H7 (cell line): Measurements from ENCODE around the gene ATP13A2. TPM values are rescaled to one million over a fixed set of nuclear protein-coding genes. Genes with fewer than 3 reads are reported as not detected.
A peak's percentile ranks its signal among the peaks of the same experiment; 100 is the strongest.

Source experiments
- DNase-seq: peaks from one replicate; pipeline ENCODE4 v3.0.0; 2012
- H3K27me3 ChIP-seq: 2 replicates; pipeline ENCODE4 v1.6.0; 2011; ENCODE audit warnings: mild to moderate bottlenecking, low read length; ENCODE audit not compliant: control insufficient read depth, insufficient read depth
- H3K36me3 ChIP-seq: replicated peaks from 2 replicates; pipeline ENCODE4 v1.5.1; 2011; ENCODE audit warnings: low read length; ENCODE audit not compliant: control insufficient read depth, insufficient read depth
- H3K4me3 ChIP-seq: 2 replicates; pipeline ENCODE4 v1.5.1; 2011; ENCODE audit warnings: low read depth, mild to moderate bottlenecking, control low read depth, low read length, moderate library complexity; ENCODE audit not compliant: insufficient read depth
- total RNA-seq: library from RNA; depleted of rRNA; stranded (reverse); fragments of >200 nt; shearing (Covaris generic); gene quantifications from 2 replicates; pipeline ENCODE4 v1.2.3, GENCODE V29; 2014

ATP13A2 gene
- total RNA-seq, 1 experiment from 2014 or later = 162 TPM

- Histone ChIP-seq H3K36me3 (peaks cover 39% of the 10 kb centered on the region), H3K27me3 (no peaks in the 10 kb centered on the region), H3K4me3 (no peak overlapping the region)
- DNase-seq = no peak
Measured at GRCh38 chr1:17020502-17020901, 8.8 kb upstream of the ATP13A2 start.

GRCh38 chr1:17018849-17019248 lies 7.1 kb upstream of the ATP13A2 start:
- H3K36me3 ChIP-seq = peaks cover 34% of the 10 kb centered on the region
- DNase-seq = no peak
- no peaks in the 10 kb centered on the region for H3K27me3 ChIP-seq
- H3K4me3 ChIP-seq = no peak overlapping the region

GRCh38 chr1:17017435-17017834 lies 5.7 kb upstream of the ATP13A2 start:
- DNase-seq = no peak
- Histone ChIP-seq H3K36me3 (peaks cover 23% of the 10 kb centered on the region), H3K4me3 (no peak overlapping the region), H3K27me3 (no peaks in the 10 kb centered on the region)

GRCh38 chr1:17016317-17016661 lies 4.6 kb upstream of the ATP13A2 start:
- Histone ChIP-seq H3K27me3 (no peaks in the 10 kb centered on the region), H3K4me3 (no peak overlapping the region), H3K36me3 (peaks cover 15% of the 10 kb centered on the region)
- peak; percentile 20 for DNase-seq

GRCh38 chr1:17014671-17015567 lies 3.2 kb upstream of the ATP13A2 start:
- H3K27me3 ChIP-seq = no peaks in the 10 kb centered on the region; the same call in 1 of the 2 replicates
- H3K36me3 ChIP-seq = peaks cover 4% of the 10 kb centered on the region
- no peak overlapping the region for H3K4me3 ChIP-seq
- peak; percentile 44 for DNase-seq

- no peaks in the 10 kb centered on the region; the same call in 1 of the 2 replicates for H3K27me3 ChIP-seq
- no peak overlapping the region for H3K4me3 ChIP-seq
- H3K36me3 ChIP-seq = peaks cover 2% of the 10 kb centered on the region; the same call in 1 of the 2 replicates
- peak; percentile 25 for DNase-seq
Measured at GRCh38 chr1:17013491-17014320, 2.0 kb upstream of the ATP13A2 start.

- H3K4me3 ChIP-seq = no peak overlapping the region
- DNase-seq = peak; percentile 56
- no peaks in the 10 kb centered on the region for H3K36me3 ChIP-seq
- no peaks in the 10 kb centered on the region; the same call in 1 of the 2 replicates for H3K27me3 ChIP-seq
Measured at GRCh38 chr1:17012775-17013490, 1.2 kb upstream of the ATP13A2 start.

GRCh38 chr1:17011092-17011438 lies 663 bp downstream of the ATP13A2 start:
- Histone ChIP-seq H3K27me3 (no peaks in the 10 kb centered on the region; the same call in 1 of the 2 replicates), H3K36me3 (no peaks in the 10 kb centered on the region), H3K4me3 (peak overlapping the region; percentile 93)
- DNase-seq = no peak

- Histone ChIP-seq H3K4me3 (no peak overlapping the region), H3K36me3 (no peaks in the 10 kb centered on the region; the same call in 1 of the 2 replicates), H3K27me3 (no peaks in the 10 kb centered on the region; the same call in 1 of the 2 replicates)
- DNase-seq = peak; percentile 24
Measured at GRCh38 chr1:17009706-17010105, 2.0 kb downstream of the ATP13A2 start.

- peak; percentile 66 for DNase-seq
- H3K27me3 ChIP-seq = no peaks in the 10 kb centered on the region; the same call in 1 of the 2 replicates
- H3K36me3 ChIP-seq = peaks cover 4% of the 10 kb centered on the region
- no peak overlapping the region for H3K4me3 ChIP-seq
Measured at GRCh38 chr1:17008208-17008855, 3.4 kb downstream of the ATP13A2 start.

GRCh38 chr1:17007121-17007520 lies 4.6 kb downstream of the ATP13A2 start:
- DNase-seq = peak; percentile 90

GRCh38 chr1:17005365-17005740 lies 6.4 kb downstream of the ATP13A2 start:
- no peaks in the 10 kb centered on the region for H3K27me3 ChIP-seq
- H3K4me3 ChIP-seq = no peak overlapping the region
- peaks cover 11% of the 10 kb centered on the region for H3K36me3 ChIP-seq
- peak; percentile 46 for DNase-seq

More at GRCh38 chr1:17007121-17007520, 4.6 kb downstream of the ATP13A2 start:
- no peaks in the 10 kb centered on the region; the same call in 1 of the 2 replicates for H3K27me3 ChIP-seq
- peaks cover 7% of the 10 kb centered on the region for H3K36me3 ChIP-seq
- no peak overlapping the region for H3K4me3 ChIP-seq

GRCh38 chr1:17004466-17005364 lies 7.0 kb downstream of the ATP13A2 start:
- Histone ChIP-seq H3K27me3 (no peaks in the 10 kb centered on the region), H3K36me3 (peaks cover 11% of the 10 kb centered on the region), H3K4me3 (no peak overlapping the region)
- DNase-seq = peak; percentile 83
